HEK293 (cell line): ENCODE data around the gene SLFN12L.
"Not testable (repeated sequence)": the region's sequence is repeated elsewhere in the genome, so short reads cannot be mapped to it uniquely, and the experiment has no call there.

Experiments used
- CTCF ChIP-seq: fragments of 450-650 bp; formaldehyde crosslinking; IDR thresholded peaks from 2 replicates; pipeline ENCODE4 v1.5.1; 2016; ENCODE audit warnings: missing biosample characterization, missing genetic modification characterization
- MYNN ChIP-seq: fragments of 450-650 bp; formaldehyde crosslinking; IDR thresholded peaks from 2 replicates; pipeline ENCODE4 v1.5.1; 2016; ENCODE audit warnings: missing biosample characterization, missing genetic modification characterization, borderline replicate concordance
- PBX3 ChIP-seq: sonication (generic); formaldehyde crosslinking; IDR thresholded peaks from 2 replicates; pipeline ENCODE4 v1.8.1; 2022; ENCODE audit warnings: mild to moderate bottlenecking, moderate library complexity, missing genetic modification reagents
- REST ChIP-seq: fragments of 450-650 bp; formaldehyde crosslinking; IDR thresholded peaks from 2 replicates; pipeline ENCODE4 v1.5.1; 2016; ENCODE audit warnings: missing biosample characterization, missing genetic modification characterization
- SCRT1 ChIP-seq: fragments of 450-650 bp; formaldehyde crosslinking; IDR thresholded peaks from 2 replicates; pipeline ENCODE4 v1.5.1; 2016; ENCODE audit warnings: missing biosample characterization, missing genetic modification characterization, borderline replicate concordance
- TCF7L2 ChIP-seq: IDR thresholded peaks from 2 replicates; pipeline ENCODE4 v1.6.1; 2011; ENCODE audit warnings: low read depth, mild to moderate bottlenecking, inconsistent platforms, low read length, moderate library complexity, borderline replicate concordance
- ZBTB10 ChIP-seq: fragments of 450-650 bp; formaldehyde crosslinking; IDR thresholded peaks from 2 replicates; pipeline ENCODE4 v1.5.1; 2016; ENCODE audit warnings: missing biosample characterization, missing genetic modification characterization
- ZBTB26 ChIP-seq: fragments of 450-650 bp; formaldehyde crosslinking; optimal IDR thresholded peaks from 2 replicates; pipeline ENCODE3; 2016; ENCODE audit warnings: missing biosample characterization, mild to moderate bottlenecking, missing genetic modification characterization
- ZNF121 ChIP-seq: fragments of 450-650 bp; formaldehyde crosslinking; IDR thresholded peaks from 2 replicates; pipeline ENCODE4 v1.5.1; 2016; ENCODE audit warnings: missing biosample characterization, missing genetic modification characterization
- ZNF155 ChIP-seq: fragments of 450-650 bp; formaldehyde crosslinking; IDR thresholded peaks from 2 replicates; pipeline ENCODE4 v1.5.1; 2016; ENCODE audit warnings: missing biosample characterization, missing genetic modification characterization
- ZNF530 ChIP-seq: fragments of 450-650 bp; formaldehyde crosslinking; IDR thresholded peaks from 2 replicates; pipeline ENCODE4 v1.5.1; 2016; ENCODE audit warnings: low read depth, missing biosample characterization, missing genetic modification characterization
- ZNF548 ChIP-seq: fragments of 450-650 bp; formaldehyde crosslinking; IDR thresholded peaks from 2 replicates; pipeline ENCODE4 v1.5.1; 2016; ENCODE audit warnings: missing biosample characterization, missing genetic modification characterization
- ZNF747 ChIP-seq: fragments of 450-650 bp; formaldehyde crosslinking; IDR thresholded peaks from 2 replicates; pipeline ENCODE4 v1.5.1; 2016; ENCODE audit warnings: missing biosample characterization, missing genetic modification characterization
- ZSCAN5A ChIP-seq: fragments of 450-650 bp; formaldehyde crosslinking; IDR thresholded peaks from 2 replicates; pipeline ENCODE4 v1.5.1; 2016; ENCODE audit warnings: missing biosample characterization, missing genetic modification characterization

- not testable (repeated sequence) for TF ChIP-seq ZNF155 (tag by site-specific recombination); TCF7L2; CTCF (tag by site-specific recombination); PBX3 (CRISPR knock-in tag); SCRT1 (tag by site-specific recombination); ZNF121 (tag by site-specific recombination); MYNN (tag by site-specific recombination); ZSCAN5A (tag by site-specific recombination); ZBTB26 (tag by site-specific recombination); ZNF548 (tag by site-specific recombination); ZBTB10 (tag by site-specific recombination); ZNF747 (tag by site-specific recombination); REST (tag by site-specific recombination); ZNF530 (tag by site-specific recombination)
These were observed 19.0 kb downstream of the SLFN12L start for GRCh38 chr17:35518431-35518830.
